ENCODE measurements around the gene TCEA2.
"Not testable (repeated sequence)": the region's sequence is repeated elsewhere in the genome, so short reads cannot be mapped to it uniquely, and the experiment has no call there.

The TCEA2 gene

DNA sequence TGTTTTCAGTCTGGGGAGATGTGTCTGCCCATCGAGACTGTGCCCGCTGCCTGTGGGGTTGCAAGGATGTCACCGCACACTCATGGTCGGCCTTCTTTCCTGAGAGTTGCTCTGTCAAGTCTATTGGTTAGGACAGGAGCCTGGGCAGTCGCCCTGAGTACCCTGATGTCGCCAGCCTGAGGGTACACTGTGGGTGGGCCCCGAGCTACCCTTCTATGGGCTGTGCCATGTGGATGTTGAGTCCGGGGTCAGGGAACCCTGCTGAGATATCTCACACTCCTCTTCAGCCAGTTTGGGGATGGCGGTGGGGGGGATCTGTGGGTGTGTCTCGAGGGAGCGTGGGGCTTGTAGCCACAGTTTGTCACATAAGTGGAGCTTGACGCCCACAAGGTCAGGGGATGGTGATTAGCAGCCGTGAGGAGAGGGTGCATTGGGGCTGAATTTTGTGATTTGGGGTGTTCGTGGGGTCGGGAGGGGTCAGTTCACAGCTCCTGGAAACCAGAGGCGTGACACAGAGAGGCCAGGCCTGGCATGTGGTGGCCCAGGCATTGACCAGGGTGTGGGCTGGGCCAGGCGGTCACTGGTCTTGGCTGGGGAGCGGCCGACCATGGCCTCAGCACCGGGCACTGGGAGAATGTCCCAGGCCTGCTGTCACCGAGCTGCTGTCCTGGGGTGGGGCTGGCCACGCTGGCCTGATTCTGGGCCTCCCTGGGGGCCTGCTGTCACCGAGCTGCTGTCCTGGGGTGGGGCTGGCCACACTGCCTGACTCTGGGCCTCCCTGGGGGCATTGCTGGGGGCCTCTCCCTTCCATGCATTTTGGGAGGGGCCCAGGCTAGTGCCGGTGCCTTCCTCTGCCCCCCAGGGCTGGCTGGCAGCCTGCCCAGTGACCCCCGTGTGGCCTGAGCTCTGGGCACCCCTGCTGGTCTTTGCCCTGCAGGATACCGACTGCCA is 46.0 kb downstream of the TCEA2 start:
- no peak for DNase-seq (ENCODE audit: low spot score)

DNA sequence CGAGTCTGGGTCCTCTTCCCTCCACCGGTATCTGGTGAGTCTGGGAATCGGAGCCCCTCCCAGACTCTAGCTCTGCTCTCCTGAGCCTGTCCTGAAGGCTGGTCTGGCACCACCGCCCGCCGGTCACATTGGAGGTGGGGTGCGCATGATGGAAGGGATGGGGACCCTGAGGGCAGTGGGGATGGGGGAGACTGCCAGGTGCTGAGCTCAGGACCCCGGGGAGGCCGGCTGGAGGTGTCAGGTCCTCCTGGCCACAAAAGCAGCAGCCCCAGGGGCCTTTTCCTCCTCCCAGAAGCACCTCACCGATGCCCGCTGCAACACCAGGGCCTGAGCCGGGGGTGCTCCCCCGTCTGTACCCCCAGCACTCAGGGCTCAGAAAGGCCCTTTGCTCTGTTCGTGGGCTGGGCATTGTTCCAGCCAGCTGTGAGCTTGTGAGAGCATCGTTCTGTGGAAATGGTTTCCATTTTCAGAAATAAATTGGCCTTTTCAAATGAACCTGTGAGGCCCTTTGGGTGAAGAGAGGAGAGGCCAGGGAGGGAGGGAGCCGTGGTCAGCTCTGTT is 46.9 kb downstream of the TCEA2 start:
- no peak for DNase-seq (ENCODE audit: low spot score)

DNA sequence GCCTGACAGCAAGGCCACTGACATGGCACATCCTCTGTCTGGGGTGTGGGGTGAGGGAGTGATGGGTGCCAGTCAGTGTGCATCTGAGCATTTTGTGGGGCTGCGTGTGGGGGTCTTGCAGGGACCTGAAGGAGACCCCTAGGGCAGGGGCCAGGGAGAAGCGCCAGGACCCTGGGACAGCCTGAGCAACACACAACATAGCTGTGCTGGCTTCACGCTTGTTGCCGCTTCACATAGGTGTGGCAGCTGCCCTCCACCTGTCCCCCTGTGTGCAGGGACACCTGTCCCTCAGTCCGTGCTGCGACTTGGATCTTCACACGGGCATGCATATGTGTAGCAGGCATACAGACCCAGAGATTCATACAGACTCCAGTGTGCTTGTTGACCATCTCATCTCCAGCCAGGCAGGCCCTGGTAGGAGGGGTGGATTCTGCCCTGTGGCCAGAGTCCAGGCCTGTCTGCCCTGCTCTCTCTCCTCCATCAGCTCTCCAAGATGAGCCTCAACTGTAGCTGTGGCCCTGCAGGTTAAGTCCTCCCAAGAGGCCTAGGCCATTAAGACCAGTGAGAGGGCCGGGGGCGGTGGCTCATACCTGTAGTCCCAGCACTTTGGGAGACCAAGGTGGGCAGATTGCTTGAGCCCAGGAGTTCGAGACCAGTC is 47.5 kb downstream of the TCEA2 start:
- DNase-seq (ENCODE audit: low spot score), result no peak

DNA sequence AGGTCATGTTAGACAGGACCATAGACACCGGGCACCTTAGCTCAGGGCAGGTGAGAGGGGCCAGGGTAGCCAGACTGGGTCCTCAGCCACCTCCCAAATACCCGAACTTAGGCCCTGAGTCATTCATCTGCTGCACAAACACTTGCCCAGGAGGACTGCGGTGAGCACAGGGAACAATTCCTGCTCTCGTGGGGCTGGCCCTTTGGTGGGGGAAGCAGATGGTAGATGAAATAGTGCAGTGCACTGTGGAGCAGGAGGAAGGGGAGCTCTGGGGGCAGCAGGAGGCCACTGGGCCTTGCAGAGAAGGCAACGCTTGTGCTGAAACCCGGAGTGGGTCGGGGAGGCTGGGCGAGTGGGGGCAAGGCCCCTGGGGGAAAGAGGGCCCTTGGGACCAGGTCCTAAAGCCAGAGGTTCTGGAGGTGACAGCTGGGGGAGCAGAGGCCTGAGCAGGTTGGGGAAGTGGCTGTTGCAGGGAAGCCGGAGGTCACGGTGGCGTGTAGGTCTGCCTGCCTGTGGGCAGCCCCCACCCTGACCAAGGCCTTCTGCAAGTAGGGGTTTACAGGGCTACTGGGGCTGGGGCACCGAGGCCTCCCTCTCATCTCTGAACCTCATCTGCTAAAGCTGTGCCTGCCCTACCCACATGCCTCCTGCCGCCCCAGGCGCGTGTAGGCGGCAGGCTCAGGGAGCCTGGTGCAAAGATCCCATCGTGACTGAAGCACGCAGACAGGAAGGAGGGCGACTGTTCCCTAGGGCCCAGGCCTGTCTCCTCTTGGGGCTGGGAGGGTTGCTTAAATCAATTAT is 49.0 kb downstream of the TCEA2 start:
- DNase-seq (ENCODE audit: low spot score), result no peak

DNA sequence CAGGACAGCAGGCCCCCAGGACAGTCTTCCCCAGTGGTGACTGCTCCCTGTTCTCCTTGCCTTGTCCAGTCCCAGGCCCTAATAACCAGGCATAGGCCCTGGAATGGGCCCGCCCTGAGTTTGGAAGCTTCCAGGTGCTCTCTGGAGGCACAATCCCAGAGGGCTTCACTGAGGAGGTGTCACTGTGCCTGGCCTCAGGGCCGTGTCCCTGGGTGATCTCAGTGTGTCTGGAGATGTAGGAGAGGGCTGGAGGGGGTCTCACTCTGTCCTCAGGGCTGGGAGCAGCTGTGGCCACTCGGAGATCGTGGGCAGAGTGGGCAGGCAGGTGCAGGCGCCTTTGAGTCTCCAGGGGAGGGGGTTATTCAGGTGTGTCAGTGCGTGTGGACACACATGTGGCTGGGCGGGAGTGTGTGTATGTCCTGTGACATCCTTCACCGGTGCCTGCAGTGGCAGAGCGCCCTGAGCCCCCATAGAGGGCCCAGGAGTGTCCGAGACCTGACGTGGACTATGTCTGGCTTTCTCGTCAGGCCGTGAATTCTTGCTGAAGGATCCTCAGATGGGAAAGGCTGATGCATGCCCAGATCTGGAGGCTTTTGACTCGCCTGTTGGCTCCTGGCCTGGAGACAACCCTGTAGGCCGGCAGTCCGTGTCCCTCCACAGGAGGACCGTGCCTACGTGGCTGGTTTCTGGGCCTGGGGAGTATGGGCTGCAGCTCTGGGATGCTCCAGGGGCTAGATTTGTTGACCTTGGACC is 49.9 kb downstream of the TCEA2 start:
- no peak for DNase-seq (ENCODE audit: low spot score)

DNA sequence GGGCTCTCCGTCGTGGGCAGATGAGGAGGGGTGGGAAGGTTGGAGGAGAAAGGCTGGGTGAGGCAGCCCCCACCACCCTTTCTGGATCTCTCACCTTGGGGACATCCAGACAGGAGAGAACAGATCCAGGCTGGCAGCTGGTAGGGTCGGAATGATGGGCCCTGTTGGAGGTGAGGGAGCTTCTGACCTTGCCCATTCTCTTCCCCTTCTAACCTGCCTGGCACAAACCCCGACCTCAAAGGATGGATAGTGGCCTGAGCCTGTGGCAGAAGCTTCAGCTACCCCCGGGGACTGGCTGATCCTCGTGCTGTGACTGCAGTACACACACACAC is 50.4 kb downstream of the TCEA2 start:
- DNase-seq (ENCODE audit: low spot score), result no peak

DNA sequence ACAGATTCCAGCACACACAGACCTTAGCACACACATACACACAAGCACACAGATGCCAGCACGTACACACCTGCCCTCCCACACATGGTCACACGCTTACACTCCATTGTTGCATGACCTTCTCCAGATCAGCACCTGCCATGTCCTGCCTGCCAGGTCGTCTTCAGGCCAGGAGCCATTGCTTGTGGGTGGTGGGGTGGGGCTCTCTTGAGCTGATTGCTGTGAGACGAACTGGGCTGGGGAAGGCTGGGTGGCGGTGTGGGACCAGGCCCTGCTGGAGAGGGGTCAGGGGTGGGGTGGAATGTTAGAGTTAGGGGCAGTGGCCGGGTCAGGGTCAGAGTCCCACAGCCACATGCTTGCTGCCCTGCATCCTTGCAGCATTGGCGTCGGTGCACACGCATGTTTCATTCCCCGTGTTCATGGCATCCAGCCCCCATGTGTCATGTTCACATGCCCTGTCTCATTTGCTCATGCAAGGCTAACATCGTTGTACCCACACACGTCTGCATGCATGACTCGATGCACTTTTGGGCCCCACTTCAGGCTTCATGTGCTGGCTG is 50.9 kb downstream of the TCEA2 start:
- DNase-seq (ENCODE audit: low spot score), result no peak

DNA sequence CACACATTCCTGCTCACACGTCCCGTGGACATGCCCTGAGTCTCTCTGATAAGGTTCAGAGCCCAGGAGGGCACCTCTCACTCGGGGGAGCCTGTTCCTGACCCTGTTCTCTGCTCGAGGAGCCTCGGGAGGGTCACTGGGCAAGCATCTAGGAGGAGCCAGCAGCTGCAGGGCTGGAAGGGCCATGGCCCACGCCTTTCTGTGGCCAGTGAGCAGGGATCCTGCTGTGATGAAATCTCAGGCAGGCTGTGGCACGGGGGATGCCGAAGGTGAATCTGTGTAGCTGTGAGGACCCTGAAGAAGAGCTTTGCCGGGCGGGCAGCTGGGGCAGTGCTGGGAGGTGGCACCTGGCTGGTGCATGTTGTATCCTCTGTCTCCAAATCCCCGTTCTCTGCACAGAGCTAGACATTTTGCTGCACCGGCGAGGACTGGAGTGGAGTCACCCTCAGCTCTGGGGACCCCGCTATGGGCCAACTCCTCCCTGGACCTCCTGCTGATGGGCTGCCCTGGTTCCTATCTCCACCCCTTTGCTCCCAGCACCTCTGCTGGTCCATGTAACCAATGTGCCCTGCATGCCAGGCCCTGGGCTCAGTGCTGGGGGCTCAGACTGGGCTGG is 51.5 kb downstream of the TCEA2 start:
- no peak for DNase-seq (ENCODE audit: low spot score)

DNA sequence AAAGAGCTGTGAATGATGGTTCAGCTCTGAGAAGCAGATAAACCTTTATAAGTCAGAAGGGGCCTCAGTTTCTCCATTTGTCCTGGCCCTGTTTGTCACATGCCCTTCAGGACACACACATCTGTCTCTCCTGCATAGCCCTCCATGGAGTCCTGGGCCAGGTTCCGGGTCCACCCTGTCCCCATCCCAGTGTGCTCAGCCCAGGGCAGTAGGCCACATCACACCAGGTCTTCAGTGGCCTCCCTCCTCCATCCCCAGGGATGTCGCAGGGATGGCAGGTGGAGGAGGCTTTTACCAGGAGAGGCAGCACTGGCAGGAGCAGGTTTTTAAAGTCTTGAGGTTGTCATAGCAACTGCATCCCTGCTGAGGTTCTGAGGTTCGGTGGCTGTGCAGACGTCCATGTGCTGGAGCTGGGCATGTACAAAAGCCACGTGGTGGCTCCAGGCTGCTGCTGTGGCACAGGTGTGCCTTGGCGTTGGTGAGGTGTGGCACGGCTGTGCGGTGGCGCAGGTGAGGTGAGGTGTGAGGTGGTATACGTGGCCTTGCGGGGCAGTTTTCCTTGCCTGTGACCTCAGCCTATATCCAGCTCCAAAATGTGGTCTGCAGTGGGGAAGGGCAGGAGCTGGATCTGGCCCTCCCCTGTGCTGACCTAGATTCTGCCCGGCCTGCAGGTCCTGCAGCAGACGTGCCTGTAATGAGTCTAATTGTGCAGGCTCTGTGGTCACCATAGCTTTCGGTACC is 52.3 kb downstream of the TCEA2 start:
- DNase-seq (ENCODE audit: low spot score), result no peak

DNA sequence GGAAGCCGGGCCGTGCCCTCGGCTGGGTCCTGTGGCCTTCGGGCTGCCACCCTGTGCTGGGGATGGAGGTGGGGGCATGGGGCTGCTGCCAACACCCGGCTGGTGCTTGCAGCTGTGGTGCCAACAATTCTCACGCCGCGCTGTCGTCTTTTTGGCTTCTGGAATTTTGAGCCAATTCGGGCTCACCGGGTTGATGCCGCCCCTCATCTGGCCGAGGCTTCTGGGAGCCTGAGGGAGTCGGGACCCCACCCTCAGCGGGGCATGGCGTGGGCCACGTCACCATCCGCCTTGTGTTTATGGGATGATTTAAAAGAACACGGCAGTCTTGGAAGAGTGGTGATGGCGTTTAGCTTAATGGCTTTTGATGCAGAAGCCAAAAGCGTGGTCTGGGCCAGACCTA is 53.0 kb downstream of the TCEA2 start:
- no peak for DNase-seq (ENCODE audit: low spot score)

DNA sequence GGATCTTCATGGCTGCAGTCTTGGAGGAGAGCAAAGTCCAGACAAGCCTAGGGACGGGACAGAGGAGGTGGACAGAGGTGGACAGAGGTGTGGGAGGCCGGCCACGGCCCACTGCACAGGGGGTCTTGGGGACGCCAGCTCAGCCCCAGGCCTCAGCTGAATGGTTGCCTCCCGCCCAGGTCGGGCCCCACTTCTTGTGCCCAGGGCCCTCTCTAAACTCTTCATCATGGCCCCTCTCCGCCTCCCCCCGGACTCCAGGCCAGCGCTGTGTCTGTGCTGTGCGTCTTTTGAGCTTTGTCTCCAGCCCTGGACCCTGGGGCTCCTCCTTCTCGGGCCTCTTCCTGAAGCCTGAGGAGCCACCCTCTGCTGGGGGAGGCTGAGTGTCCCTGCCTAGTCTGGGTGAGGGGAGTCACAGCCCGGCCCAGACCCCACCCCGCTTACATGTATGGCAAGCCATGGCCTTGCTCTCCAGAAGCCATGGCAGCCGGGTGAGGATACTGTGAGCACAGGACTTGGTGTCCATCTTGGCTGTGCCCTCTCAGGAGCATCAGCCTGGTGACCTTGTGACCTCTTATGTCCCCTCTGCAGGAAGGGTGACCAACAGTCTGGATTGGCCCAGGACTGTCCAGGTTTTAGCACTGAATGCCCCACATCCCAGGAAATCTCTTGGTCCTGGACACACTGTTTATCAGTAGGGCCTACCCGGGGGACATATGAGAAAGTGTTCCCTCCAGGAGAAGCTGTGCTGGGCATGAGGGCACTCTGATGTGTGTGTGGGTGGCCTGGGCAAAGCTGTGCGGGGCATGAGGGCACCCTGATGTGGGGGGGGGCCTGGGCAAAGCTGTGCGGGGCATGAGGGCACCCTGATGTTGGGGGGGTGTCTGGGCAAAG is 53.8 kb downstream of the TCEA2 start:
- no peak for DNase-seq (ENCODE audit: low spot score)

DNA sequence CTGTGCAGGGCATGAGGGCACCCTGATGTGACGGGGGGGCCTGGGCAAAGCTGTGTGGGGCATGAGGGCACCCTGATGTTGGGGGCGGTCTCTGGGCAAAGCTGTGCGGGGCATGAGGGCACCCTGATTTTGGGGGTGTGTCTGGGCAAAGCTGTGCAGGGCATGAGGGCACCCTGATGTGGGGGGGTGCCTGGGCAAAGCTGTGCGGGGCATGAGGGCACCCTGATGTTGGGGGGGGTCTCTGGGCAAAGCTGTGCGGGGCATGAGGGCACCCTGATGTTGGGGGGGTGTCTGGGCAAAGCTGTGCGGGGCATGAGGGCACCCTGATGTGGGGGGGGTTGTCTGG is 54.4 kb downstream of the TCEA2 start:
- DNase-seq (ENCODE audit: low spot score), result not testable (repeated sequence)

DNA sequence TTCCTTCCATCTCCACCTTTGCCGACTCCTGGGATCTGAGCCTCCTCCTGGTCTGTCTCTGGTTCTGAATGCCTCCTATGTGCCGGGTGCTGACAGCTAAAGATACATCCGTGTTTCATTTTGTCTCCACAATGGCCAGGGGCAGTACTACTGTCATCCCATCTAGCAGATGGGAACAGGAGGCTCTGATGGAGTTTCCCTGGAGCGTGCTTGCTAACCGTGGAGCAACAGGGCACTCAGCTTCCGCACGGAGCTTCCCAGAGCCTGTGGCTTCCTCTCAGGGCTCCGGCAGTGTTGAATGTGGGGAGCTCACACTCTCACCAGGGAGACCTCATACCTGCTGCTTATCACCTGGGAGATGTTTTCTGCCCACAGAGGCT is 56.3 kb downstream of the TCEA2 start:
- DNase-seq (ENCODE audit: low spot score), result no peak

DNA sequence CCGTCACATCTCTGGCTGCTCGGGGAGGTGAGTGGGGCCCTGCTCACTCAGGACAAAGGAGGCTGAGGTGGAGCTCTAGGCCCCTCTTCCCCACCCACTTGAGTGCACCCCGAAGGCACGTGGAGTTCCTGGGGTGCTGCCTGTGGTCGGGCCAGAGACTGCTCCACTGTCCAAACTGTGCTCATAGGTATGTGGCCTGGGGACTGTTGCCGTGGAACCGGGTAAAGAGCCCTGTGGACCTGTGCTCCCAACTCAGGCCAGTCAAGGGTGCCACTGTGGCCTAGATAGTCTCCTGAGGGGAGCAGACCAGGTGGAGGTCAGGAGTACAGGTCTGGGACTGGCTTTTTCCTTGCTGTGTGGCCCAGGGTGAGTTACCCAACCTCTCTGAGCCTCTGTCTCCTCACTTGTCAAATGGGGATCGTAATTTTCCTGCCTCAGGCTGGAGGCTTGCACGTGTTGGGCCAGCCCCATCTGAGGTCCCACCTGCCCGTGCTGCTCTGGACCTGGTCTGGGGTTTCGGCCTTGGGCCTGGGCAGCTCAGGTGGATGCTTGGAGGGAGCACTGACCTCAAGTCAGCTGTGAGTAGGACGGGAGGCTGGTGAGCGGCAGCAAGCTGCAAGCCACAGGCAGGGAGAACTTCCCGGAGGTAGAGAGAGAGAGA is 56.8 kb downstream of the TCEA2 start:
- DNase-seq (ENCODE audit: low spot score), result no peak

DNA sequence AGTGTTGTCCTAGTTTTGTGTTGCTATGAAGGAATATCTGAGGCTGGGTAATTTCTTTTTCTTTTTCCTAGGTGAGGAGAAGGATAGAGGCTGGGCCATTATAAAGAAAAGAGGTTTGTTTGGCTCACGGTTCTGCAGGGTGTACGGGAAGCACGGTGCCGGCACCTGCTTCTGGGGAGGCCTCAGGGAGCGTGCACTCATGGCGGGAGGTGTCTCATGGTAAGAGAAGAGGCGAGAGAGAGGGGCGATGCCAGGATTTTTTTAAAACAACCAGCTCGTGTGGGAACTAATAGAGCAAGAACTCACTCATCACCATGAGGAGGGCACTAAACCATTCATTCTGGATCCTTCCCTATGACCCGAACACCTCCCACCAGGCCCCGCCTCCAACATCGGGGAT is 58.6 kb downstream of the TCEA2 start:
- DNase-seq (ENCODE audit: low spot score), result no peak

Data from HuH-7.5 (cell line).